NB4 (cell line): ENCODE measurements around the gene CSF3R.

Source experiments
- DNase-seq: peaks from one replicate; pipeline ENCODE4 v3.0.0; 2010; ENCODE audit warnings: low read depth
- H3K4me3 ChIP-seq: one replicate; pipeline ENCODE4 v1.5.1; 2011; ENCODE audit warnings: mild to moderate bottlenecking, low read depth, low read length, moderate library complexity
- MAX ChIP-seq: IDR thresholded peaks from 2 replicates; pipeline ENCODE4 v1.6.1; 2011; ENCODE audit warnings: low read depth, low read length
- MYC ChIP-seq: IDR thresholded peaks from 2 replicates; pipeline ENCODE4 v1.6.1; 2011; ENCODE audit warnings: low read depth, low read length
- POLR2A ChIP-seq: IDR thresholded peaks from 2 replicates; pipeline ENCODE4 v1.6.1; 2011; ENCODE audit warnings: mild to moderate bottlenecking; ENCODE audit not compliant: insufficient read length; ENCODE audit errors: extremely low read depth
- TF ChIP-seq, protein P1 (sequence below): IDR thresholded peaks from one replicate; pipeline ENCODE4 v1.5.1; 2012; ENCODE audit warnings: low read depth, low read length

Gene CSF3R

GRCh38 chr1:36447450-36447849, 35.3 kb downstream of the CSF3R start:
- no peak for DNase-seq
- TF ChIP-seq, protein P1, sequence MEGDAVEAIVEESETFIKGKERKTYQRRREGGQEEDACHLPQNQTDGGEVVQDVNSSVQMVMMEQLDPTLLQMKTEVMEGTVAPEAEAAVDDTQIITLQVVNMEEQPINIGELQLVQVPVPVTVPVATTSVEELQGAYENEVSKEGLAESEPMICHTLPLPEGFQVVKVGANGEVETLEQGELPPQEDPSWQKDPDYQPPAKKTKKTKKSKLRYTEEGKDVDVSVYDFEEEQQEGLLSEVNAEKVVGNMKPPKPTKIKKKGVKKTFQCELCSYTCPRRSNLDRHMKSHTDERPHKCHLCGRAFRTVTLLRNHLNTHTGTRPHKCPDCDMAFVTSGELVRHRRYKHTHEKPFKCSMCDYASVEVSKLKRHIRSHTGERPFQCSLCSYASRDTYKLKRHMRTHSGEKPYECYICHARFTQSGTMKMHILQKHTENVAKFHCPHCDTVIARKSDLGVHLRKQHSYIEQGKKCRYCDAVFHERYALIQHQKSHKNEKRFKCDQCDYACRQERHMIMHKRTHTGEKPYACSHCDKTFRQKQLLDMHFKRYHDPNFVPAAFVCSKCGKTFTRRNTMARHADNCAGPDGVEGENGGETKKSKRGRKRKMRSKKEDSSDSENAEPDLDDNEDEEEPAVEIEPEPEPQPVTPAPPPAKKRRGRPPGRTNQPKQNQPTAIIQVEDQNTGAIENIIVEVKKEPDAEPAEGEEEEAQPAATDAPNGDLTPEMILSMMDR = no peak
- TF ChIP-seq MYC (no peak), MAX (no peak), POLR2A (no peak)
- H3K4me3 ChIP-seq = no peak overlapping the region

DNA sequence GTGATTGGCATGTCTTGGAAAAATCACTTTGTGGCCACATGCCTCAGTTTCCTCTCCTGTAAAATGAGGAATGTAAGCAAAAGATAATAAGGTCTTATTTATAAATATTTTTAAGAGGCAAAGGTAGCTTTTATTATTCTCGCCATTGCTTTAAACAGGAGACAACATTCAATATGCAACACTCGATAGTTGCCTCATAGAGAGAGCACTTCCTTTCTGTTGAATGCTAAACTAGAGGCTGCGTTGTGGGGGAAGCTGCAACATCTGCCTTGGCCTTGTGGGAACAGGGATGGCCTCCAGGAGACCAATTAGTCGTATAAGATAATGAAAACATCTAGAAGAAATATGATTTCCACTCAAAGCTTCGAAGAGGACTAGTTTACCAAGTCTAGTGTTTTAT, 36.0 kb downstream of the CSF3R start:
- peak; percentile 68 for DNase-seq
- TF ChIP-seq MYC = peak; percentile 36; the same call in 1 of the 2 replicates
- TF ChIP-seq MAX = peak; percentile 25; the same call in 1 of the 2 replicates
- TF ChIP-seq POLR2A = no peak
- peak overlapping the region; percentile 18 for H3K4me3 ChIP-seq

DNA sequence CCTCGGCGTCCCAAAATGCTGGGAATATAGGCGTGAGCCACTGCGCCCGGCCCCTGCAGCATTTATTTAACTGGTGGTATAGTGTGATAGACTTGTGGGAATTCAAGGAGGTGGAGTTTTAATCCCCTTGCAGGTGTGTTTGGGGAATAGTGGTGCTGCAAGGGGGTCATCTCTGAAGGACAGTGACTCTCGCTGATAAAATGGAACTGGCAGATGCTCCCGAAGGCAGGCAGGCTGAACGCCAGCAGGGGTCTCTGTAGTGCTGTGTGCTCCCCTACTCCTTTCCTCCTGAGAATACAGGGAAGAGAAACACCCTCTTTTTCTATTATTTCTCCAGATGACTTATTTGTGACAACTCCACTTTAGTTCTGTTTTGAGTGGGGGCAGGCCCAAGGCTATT, 36.4 kb downstream of the CSF3R start:
- peak; percentile 83 for DNase-seq
- TF ChIP-seq POLR2A (no peak), MYC (0 out of 2 replicates have a peak, but pooled peaks have one; percentile 26)
- TF ChIP-seq, protein P1 = peak; percentile 91
- H3K4me3 ChIP-seq = peak overlapping the region; percentile 18

DNA sequence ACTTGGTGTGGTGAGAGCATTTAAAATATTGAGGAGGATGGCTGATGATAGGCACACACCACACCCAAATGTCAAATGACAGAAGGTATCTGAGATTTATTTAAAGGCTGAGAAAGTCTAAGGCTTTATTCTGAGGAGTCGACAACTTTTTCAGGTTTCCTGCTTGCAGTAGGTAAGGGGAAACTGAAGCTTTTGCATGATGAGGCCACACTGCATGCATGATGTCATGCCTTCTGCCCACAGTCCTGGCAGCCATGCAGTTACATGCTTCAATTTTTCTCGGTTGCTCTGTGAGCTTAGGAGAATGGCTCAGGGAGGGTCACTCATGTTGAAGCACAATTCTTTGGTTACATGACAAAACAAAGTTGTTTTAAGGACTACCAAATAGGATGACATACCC, 39.4 kb downstream of the CSF3R start:
- TF ChIP-seq POLR2A (no peak), MAX (no peak), MYC (no peak)
- TF ChIP-seq, protein P1 = no peak
- no peak for DNase-seq
- no peak overlapping the region for H3K4me3 ChIP-seq

DNA sequence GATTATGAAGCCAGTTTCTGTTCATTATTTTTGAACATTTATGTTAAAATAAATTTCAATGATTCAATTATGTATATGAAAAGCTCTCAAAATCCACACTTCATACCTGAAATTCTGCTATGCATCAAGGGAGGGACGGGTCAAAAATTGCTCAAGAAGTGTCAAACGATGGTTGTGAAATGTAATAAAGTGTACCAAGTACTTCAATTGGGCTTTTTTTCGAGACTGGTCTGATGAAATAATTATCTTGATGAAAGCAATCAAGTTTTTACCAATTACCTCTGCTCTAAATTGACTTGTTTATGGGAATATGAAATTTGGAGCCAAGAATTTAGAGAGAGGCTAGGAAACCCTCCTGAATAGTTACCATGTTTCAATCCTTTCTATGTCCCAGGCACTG, 40.4 kb downstream of the CSF3R start:
- TF ChIP-seq, protein P1 = no peak
- TF ChIP-seq POLR2A = no peak
- no peak for TF ChIP-seq MAX
- no peak for TF ChIP-seq MYC
- DNase-seq = no peak
- no peak overlapping the region for H3K4me3 ChIP-seq

- no peak for DNase-seq
- no peak overlapping the region for H3K4me3 ChIP-seq
- TF ChIP-seq, protein P1 = no peak
- no peak for TF ChIP-seq POLR2A
- TF ChIP-seq MAX = no peak
- no peak for TF ChIP-seq MYC
These were observed 42.1 kb downstream of the CSF3R start for GRCh38 chr1:36440646-36441045.
